DMS79 (cell line): ENCODE data around the gene HPS6.
"Not testable (repeated sequence)": the region's sequence is repeated elsewhere in the genome, so short reads cannot be mapped to it uniquely, and the experiment has no call there.

Experiments
- DNase-seq: peaks from one replicate; lab custom pipeline; 2025; lab: John Stamatoyannopoulos, UW

Gene HPS6

DNA sequence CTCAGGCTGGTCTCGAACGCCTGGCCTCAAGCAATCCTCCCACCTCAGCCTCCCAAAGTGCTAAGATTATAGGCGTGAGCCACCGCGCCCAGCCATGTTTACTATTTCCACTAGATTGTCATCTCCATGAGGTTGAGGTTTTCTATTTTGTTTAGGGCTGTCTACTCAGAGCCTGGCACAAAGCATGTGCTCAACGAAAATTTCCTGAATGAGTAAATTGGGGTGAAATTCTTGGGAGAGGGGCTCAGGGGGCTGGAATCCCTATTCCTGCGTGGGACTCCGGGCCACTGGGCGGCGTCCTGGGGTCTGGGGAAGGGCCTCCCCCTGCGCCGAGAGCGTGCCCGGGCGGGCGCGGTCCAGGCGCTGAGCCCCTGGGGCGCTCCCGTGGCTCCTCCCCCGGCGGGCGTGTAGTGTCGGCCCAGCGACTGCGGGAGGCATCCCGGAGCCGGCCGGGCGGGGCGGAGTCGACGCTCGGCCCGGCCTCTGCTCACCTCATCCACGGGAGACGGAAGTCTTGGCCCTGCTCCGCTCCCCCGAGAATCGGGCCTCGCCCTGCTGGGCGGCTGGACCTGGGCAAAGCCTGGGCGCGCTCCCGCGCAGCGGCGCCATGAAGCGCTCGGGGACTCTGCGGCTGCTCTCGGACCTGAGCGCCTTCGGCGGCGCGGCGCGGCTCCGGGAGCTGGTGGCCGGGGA, at the start of gene HPS6:
TSS of gene HPS6 (plus strand) at position 482 of the 693 bp plus-strand sequence. CDS start at position 608, 126 bp downstream.
- DNase-seq = no peak

DNA sequence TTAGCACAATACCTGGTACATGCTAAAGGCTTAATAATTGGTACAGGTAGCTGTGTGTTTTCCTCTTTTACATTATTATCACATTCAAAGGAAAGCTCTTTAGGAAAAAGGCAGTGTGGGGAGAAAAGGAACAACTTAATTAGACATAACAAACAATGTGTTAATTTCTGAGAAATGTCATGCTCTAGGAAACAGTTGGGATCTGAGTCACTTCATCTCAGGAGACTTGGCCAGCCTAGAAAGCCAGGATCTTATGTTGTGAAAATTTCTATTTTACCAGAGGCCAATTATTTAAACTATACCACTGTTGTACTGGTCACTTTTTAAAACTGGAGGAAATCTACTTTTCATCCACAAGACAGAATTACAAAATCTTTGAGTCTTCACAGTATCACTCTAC, 48.7 kb upstream of the HPS6 start:
- DNase-seq = no peak

DNA sequence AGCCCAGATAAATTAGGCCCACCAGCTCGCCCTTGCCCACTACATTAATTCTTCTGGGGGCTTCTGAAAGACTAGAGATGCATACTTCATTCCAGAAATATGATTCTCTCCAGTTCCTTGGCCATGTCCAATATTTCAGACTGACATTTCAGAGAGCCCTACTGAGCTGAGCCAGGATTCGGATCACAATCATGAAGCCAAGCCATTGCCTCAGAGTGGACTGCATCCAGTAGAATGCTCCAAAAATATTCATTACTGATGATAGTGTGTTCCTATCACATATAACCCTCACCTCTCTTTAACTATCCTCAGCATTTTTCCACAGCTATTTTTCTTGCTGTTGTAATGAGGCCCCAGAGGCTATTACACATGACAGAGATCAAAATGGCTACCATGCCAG, 47.9 kb upstream of the HPS6 start:
- no peak for DNase-seq

DNA sequence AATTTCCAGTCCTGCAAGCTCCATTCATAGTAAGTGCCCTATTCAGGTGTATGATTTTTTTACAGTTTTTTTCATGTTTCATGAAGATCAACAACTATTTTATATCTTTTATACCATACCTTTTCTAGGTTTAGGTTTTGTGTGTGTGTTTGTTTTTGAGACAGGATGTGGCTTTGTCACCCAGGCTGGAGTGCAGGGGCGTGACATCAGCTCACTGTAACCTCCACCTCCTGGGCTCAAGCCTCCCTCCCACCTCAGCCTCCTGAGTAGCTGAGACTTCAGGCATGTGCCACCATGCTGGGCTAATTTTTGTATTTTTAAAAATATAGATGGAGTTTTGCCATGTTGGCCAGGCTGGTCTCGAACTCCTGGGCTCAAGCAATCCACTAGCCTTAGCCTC, 44.2 kb upstream of the HPS6 start:
- DNase-seq = no peak

DNA sequence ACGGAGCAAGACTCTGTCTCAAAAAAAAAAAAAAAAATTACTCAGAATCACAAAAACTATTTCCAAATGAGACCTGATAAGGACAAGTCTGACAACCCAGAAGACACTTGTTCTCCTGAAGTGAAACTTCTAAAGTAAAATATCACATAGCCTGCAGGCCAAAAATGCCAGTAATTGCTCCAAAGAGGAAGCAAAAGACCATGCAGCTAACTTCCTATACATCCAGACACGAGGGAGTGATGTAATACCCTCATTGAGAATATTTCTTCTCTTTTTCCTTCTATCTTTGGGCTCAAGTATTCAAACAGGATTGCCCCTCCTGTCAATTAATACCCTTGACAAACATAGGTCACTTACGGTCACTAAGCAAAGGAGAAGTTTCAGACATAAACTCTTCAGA, 40.4 kb upstream of the HPS6 start:
- DNase-seq = no peak

DNA sequence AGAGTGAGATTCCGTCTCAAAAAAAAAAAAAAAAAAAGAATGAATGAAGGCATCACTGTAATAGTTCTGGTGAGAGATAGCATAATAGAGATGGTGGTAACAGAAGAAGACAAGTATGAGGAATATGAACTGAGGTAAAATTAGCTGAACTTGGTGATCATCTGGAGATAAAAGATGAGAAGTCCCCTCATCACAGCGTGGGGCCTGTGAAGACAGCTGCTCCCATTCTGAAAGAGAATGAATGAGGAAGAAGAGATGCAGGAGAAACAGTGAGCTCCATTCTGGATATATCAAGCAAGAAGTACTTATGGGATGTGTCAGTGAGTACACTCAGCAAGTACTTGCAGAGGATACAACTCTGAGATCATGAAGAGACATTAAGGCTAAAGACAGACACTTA, 37.9 kb upstream of the HPS6 start:
- DNase-seq = no peak

DNA sequence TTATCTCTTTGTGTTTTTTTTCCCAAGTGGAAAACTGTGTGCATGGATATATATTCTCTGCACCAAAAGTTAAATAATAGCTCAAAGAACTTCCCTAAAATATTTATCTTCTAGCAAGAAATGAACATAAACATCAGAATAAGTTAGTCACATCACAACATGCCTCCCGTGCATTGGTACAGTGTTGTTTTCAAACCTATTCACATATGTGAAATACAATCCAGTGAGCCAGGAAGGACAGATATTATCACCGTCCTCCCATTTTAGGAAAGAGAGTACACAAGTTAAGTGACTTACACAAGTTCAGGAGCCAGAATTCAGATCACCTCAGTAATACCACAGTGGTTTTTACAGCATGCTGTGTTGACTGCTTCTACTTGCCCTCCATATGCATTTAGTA, 31.4 kb upstream of the HPS6 start:
- DNase-seq = no peak

DNA sequence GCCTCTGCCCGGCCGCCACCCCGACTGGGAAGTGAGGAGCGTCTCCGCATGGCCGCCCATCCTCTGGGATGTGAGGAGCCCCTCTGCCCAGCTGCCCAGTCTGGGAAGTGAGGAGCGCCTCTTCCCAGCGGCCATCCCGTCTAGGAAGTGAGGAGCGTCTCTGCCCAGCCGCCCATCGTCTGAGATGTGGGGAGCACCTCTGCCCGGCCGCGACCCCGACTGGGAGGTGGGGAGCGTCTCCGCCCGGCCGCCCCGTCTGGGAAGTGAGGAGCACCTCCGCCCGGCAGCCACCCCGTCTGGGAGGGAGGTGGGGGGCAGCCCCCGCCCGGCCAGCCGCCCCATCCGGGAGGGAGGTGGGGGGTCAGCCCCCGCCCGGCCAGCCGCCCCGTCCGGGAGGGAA, 29.3 kb upstream of the HPS6 start:
- not testable (repeated sequence) for DNase-seq

DNA sequence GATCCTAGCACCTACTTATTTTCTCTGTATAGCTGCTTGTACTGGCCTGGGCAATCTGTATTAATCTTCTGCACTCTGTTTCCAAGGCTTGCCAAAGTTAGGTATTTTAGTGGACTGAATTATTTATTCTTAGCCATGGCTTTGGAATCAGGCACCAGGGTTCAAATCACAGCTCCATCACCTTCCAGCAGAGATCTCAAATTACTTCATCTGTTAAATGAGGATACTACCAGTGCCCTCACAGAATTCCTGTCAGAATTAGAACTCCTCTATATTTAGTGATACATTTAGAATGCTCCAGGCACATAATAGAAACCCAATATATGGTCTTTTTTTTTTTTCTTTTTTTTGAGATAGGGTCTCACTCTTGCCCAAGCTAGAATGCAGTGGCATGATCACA, 26.7 kb upstream of the HPS6 start:
- no peak for DNase-seq

DNA sequence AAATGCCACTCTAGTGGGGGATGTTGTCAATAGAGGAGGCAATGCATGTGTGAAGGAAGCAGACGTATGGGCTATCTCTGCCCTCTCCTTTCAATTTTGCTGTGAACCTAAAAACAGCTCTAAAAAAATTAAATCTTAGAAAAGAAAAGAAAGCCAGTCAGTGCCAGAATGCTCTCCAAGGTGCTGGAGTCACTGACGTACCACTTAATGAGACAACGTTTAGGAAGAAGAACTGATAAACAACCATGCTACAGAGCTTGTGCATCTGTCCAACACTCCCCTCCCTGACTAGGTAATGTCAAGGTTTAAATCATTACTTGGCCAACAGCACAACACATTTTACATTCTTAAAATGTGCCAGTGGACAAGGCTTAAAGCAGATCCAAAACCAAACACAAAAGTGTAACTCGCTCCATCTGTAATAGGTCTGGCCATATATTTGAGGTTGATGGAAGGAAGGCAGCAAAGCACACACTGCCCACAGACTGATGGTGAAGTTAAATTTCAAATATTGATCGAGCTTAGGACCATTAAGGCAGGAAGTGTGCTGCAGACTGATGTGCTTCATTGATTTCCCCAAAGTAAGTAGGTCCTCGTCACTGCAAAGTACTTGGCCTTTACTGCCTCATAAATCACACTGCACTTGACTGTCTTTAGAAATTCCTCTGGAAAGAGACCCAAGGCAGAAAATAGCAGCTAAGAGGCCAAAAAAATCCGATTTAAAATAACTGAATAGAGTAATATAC, 24.7 kb upstream of the HPS6 start:
- DNase-seq = peak; percentile 25

DNA sequence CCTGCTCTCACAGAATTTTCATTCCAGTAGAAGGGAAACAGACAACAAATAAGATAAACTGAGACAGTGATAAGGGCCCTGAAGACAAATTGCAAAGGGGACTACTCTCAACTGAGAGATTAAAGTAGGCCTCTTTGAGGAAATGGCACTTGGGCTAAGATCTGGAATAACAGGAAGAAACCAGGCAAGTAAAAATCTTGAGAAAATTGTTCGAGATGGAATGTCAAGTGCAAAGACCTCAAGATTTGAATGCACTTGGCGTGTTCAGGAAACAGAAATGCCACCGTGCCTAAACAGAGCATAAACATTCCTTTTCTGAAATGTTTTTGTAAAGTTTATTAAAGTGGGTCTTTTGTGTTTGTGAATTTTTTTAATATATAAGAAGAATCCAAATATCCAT, 19.9 kb upstream of the HPS6 start:
- DNase-seq = no peak

DNA sequence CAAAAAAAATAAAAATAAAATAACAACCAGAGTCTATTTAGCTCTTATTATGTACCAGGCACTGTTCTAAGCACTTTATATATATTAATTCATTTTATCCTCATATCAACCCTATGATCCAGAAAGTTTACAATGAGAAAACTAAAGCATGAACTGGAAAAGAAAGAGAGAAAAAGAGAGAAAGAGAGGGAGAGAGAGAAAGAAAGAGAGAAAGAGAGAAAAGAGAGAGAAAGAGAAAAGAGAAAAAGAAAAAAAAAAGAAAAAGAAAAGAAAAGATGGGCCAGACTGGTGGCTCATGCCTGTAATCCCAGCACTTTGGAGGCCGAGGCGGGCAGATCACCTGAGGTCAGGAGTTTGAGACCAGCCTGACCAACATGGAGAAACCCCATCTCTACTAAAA, 19.1 kb upstream of the HPS6 start:
- no peak for DNase-seq

DNA sequence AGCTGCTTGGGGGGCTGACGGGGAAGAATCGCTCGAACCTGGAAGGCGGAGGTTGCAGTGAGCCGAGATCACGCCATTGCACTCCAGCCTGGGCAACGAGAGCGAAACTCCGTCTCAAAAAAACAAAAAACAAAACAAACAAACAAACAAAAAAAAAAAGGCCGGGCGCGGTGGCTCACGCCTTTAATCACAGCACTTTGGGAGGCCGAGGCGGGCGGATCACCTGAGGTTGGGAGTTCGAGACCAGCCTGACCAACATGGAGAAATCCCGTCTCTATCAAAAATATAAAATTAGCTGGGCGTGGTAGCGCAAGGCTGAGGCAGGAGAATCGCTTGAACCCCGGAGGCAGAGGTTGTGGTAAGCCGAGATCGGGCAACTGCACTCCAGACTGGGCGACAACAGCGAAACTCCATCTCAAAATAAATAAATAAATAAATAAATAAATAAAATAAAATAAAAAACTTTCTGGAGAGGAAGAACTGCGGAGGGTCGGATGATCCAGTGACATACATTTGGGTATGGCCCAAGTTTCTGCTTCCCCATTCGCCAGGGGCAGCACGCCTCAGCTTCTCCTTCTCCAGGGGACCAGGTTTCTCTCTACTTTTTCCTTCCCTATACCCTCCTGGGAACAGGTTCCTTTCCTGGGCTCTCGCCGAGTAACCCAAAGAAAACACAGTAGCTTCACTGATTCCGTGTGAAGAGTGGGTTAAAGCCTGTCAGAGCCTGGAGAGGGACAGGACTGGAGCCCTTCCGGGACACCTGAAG, 10.1 kb upstream of the HPS6 start:
- DNase-seq = not testable (repeated sequence)

DNA sequence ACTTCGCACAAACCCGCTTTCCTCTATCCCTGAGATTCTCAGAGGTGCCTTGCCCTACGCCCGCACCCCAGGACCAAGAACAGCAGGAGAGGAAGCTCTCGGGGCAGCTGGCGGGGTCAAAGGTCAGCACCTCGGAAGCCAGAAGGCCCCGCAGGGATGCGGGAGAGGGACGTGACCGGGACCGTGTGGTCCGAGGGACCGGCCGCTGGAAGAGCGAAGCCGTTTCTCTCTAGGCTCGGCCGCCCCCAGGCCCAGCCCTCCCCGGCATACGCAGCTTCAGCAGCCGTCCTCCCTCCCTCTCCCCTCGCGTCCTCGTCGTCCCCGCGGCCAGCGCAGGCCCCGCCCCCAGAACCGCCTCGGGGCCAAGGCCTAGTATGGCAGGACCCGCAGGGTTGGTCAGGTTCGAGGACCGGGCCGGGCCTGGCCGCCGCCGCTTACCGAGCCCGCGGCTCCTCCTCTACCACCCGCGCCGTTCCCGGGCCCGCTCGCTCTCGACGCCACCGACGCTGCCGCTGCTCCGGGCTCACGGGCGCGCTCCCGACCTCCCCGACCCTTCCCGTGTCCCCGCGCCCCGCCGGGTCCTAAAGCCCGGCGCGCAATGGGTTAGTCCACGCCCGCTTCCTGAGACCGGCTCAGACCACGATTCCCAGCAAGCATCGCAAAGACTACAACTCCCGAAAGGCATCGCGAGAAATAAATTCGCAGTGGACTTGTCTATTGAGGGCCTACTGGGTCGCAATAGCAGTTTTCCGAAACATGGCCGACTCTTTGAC, 9.3 kb upstream of the HPS6 start, which contains the start of gene ARMH3:
TSS of gene ARMH3 (minus strand) at position 527 of the 773 bp plus-strand sequence. CDS start 16,059 bp downstream, outside the sequence.
- DNase-seq = peak; percentile 79

DNA sequence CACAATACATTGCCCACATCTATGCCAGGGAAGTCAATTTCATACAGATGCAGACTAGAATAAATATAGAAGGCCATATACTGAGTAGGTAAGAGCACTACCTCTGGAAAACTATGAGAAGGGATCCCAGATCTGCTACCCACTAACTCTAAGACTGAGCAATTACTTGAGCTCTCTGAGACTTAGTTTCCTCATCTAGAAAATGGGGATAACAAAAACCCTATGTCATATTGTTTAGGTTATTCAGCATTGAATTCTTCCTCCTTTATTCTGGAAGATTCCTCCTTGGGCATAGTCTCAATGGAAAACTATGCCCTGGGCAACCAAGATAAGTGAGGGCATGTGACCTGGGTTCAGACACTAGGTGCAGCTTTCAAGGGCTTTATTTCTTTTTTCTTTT, 5.2 kb upstream of the HPS6 start:
- DNase-seq = no peak

DNA sequence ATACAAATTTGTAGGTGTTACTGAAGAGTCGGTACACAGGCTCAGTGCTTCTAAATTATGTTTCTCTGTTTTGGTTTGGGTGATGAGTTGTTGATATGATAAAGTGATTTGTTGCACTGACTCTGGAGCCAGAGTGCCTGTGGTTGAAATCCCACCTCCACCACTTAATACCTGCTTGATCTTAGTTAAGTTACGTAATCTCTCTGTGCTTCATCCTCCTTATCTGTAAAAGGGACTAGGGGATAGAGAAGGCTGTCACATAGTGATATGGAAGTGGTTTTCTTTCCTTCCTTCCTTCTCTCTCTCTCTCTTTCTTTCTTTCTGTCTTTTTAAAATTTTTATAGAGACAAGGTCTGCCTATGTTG, 664 bp upstream of the HPS6 start:
- no peak for DNase-seq

DNA sequence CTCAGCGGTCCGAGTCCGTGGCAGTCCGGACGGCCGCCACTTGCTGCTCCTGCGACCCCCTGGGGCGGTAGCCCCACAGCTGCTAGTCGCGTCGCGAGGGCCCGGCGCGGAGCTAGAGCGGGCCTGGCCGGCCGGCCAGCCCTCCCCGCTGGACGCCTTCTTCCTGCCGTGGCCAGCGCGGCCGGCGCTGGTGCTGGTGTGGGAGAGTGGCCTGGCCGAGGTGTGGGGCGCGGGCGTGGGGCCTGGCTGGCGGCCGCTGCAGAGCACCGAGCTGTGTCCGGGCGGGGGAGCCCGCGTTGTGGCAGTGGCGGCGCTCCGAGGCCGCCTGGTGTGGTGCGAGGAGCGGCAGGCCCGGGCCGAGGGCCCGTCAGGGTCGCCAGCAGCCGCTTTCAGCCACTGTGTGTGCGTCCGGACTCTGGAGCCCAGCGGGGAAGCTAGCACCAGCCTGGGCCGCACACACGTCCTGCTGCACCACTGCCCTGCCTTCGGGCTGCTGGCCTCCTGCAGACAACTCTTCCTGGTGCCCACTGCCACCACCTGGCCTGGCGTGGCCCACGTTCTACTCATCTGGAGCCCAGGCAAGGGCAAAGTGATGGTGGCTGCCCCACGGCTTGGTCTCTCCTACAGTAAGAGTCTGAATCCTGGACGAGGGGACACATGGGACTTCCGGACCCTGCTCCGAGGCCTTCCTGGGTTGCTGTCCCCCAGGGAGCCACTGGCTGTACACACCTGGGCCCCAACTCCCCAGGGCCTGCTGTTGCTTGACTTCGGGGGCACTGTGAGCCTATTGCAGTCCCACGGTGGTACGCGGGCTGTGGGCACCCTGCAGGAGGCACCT, 631 bp downstream of the HPS6 start:
- DNase-seq = no peak

DNA sequence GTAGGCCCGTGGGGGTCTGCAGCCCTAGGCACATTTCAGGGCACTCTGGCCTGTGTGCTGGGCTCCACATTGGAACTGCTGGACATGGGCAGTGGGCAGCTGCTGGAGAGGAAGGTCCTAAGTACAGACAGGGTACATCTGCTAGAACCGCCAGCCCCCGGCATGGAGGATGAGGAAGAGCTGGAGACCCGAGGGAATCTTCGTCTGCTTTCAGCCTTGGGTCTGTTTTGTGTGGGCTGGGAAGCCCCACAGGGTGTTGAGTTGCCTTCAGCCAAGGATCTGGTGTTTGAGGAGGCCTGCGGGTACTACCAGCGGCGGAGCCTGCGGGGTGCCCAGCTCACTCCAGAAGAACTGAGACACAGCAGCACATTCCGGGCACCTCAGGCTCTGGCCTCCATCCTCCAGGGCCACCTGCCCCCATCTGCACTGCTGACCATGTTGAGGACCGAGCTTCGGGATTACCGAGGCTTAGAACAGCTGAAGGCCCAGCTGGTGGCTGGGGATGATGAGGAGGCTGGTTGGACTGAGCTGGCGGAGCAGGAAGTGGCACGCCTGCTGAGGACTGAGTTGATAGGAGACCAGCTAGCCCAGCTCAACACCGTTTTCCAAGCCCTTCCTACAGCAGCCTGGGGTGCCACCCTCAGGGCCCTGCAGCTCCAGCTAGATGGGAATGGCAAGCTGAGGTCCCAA, 1.4 kb downstream of the HPS6 start:
- DNase-seq = no peak

DNA sequence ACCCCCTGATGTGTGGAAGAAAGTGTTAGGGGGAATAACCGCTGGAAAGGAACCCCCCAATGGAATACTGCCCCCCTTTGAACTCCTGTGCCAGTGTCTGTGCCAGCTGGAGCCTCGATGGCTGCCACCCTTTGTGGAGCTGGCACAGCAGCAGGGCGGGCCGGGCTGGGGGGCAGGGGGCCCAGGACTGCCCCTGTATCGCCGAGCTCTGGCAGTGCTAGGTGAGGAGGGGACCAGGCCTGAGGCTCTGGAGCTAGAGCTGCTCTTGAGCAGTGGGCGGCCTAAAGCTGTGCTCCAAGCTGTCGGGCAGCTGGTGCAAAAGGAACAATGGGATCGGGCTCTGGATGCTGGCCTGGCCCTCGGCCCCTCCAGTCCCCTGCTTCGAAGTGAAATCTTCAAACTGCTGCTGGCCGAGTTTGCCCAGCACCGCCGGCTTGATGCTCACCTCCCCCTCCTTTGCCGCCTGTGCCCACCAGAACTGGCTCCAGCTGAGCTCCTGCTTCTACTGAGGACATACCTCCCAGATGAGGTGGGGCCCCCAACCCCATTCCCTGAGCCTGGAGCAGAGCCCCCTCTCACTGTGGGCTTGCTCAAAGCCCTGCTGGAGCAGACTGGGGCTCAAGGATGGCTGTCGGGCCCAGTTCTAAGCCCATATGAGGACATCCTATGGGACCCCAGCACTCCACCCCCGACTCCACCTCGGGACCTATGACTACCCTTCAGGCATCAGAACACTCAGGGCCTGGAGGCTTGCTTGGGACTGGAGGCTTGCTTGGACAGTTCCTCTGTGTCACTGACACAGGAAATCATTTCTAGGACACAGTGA, 2.2 kb downstream of the HPS6 start:
- DNase-seq = no peak

DNA sequence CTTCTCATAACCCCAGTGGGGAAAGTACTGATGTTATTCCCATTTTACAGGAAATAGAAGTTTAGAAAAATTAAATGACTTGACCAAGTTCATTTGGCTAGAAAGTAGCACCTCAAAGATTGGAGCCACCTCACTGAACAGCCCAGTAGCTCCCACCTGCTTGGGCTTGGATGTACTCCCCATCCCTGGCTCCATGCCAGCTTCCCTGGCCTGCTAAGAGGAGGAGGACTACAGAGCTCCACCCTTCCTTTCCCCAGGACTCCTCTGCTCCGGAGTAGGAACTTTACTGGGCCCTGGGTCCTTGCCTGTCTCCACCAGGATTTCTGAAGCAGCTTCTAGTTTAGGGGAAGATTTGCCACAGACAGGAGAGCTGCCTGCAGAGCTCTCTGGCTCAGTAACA, 3.1 kb downstream of the HPS6 start:
- no peak for DNase-seq
